HG03159 (cell line): Measurements from ENCODE around the gene ATMIN.

Source experiments
- ATAC-seq: cut with Tn5 transposase; IDR thresholded peaks from one replicate; pipeline ENCODE4 v1.9.1; 2021; ENCODE audit warnings: mild to moderate bottlenecking, moderate library complexity; ENCODE audit not compliant: unreplicated experiment

The ATMIN gene

GRCh38 chr16:81035398-81035974 lies at the start of gene ATMIN:
ATMIN (plus strand) TSS chr16:81035842; CDS start chr16:81035871, 29 bp downstream.
- peak; percentile 96 for ATAC-seq

GRCh38 chr16:80986557-80986956 lies 49.1 kb upstream of the ATMIN start:
- no peak for ATAC-seq

- no peak for ATAC-seq
Measured at GRCh38 chr16:80988756-80989155, 46.9 kb upstream of the ATMIN start.

GRCh38 chr16:80989801-80990200 lies 45.8 kb upstream of the ATMIN start:
- ATAC-seq = no peak

GRCh38 chr16:80990577-80990976 lies 45.1 kb upstream of the ATMIN start:
- ATAC-seq = no peak

- no peak for ATAC-seq
Measured at GRCh38 chr16:80990978-80991377, 44.7 kb upstream of the ATMIN start.

GRCh38 chr16:80991792-80992430 lies 43.7 kb upstream of the ATMIN start:
- ATAC-seq = no peak

GRCh38 chr16:80992676-80993293 lies 42.9 kb upstream of the ATMIN start:
- no peak for ATAC-seq

- ATAC-seq = no peak
Measured at GRCh38 chr16:80993307-80993706, 42.3 kb upstream of the ATMIN start.

GRCh38 chr16:80993834-80994233 lies 41.8 kb upstream of the ATMIN start:
- no peak for ATAC-seq

GRCh38 chr16:80994451-80994850 lies 41.2 kb upstream of the ATMIN start:
- ATAC-seq = no peak

- ATAC-seq = peak; percentile 25
Measured at GRCh38 chr16:80996688-80997138, 38.9 kb upstream of the ATMIN start.

- peak; percentile 75 for ATAC-seq
Measured at GRCh38 chr16:80997139-80997798, 38.4 kb upstream of the ATMIN start.

GRCh38 chr16:80997964-80998620 lies 37.5 kb upstream of the ATMIN start:
- no peak for ATAC-seq

- ATAC-seq = no peak
Measured at GRCh38 chr16:81000873-81001272, 34.8 kb upstream of the ATMIN start.

- no peak for ATAC-seq
Measured at GRCh38 chr16:81001330-81001729, 34.3 kb upstream of the ATMIN start.

- no peak for ATAC-seq
Measured at GRCh38 chr16:81003064-81003463, 32.6 kb upstream of the ATMIN start.

GRCh38 chr16:81003610-81004460 lies 31.8 kb upstream of the ATMIN start:
- no peak for ATAC-seq

- ATAC-seq = no peak
Measured at GRCh38 chr16:81004646-81005353, 30.8 kb upstream of the ATMIN start.
